ENCODE data around the gene OSGEP. TPM values are rescaled to one million over a fixed set of nuclear protein-coding genes. Genes with fewer than 3 reads are reported as not detected.

The OSGEP gene
- total and polyA plus RNA-seq, 2 of the 13 experiments (the other 11 are each of a cell fraction or from before 2014, with no cell fraction given), result 39.7 to 41.1 TPM

DNA sequence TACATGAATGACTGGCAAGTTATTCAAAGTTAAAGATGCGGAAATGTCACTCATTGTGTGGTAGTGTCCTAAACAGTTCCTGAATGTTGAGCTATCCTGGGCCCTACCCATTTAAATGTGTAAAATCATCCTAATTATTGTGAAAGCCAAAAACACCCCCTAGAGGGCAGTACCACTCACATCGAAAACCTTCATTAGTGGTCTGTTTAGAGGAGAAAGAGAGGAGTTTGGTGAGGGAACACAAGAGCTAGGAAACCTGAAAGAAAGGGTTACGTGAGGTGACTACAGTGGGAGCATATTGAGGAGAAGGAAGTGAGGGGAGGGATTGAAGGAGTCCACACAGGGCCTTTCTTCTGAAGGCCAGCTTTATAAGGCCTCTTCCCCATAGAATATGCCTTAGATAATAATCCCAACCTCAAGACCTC lies 38.8 kb downstream of the OSGEP start (continued):
- TF ChIP-seq, protein P1, sequence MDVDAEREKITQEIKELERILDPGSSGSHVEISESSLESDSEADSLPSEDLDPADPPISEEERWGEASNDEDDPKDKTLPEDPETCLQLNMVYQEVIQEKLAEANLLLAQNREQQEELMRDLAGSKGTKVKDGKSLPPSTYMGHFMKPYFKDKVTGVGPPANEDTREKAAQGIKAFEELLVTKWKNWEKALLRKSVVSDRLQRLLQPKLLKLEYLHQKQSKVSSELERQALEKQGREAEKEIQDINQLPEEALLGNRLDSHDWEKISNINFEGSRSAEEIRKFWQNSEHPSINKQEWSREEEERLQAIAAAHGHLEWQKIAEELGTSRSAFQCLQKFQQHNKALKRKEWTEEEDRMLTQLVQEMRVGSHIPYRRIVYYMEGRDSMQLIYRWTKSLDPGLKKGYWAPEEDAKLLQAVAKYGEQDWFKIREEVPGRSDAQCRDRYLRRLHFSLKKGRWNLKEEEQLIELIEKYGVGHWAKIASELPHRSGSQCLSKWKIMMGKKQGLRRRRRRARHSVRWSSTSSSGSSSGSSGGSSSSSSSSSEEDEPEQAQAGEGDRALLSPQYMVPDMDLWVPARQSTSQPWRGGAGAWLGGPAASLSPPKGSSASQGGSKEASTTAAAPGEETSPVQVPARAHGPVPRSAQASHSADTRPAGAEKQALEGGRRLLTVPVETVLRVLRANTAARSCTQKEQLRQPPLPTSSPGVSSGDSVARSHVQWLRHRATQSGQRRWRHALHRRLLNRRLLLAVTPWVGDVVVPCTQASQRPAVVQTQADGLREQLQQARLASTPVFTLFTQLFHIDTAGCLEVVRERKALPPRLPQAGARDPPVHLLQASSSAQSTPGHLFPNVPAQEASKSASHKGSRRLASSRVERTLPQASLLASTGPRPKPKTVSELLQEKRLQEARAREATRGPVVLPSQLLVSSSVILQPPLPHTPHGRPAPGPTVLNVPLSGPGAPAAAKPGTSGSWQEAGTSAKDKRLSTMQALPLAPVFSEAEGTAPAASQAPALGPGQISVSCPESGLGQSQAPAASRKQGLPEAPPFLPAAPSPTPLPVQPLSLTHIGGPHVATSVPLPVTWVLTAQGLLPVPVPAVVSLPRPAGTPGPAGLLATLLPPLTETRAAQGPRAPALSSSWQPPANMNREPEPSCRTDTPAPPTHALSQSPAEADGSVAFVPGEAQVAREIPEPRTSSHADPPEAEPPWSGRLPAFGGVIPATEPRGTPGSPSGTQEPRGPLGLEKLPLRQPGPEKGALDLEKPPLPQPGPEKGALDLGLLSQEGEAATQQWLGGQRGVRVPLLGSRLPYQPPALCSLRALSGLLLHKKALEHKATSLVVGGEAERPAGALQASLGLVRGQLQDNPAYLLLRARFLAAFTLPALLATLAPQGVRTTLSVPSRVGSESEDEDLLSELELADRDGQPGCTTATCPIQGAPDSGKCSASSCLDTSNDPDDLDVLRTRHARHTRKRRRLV (CRISPR knock-in tag; IDR thresholded peaks at IDR 0.05), result no peak
- TF ChIP-seq CHCHD3 (CRISPR knock-in tag; IDR thresholded peaks at IDR 0.05) (no peak), ZNF33B (CRISPR knock-in tag; IDR thresholded peaks at IDR 0.05) (no peak), ZNF337 (CRISPR knock-in tag; IDR thresholded peaks at IDR 0.05; ENCODE audit: borderline replicate concordance, low read depth) (no peak), ZNF891 (CRISPR knock-in tag; IDR thresholded peaks at IDR 0.05) (no peak), ZNF550 (CRISPR knock-in tag; IDR thresholded peaks at IDR 0.05; ENCODE audit: borderline replicate concordance) (no peak), ZNF652 (CRISPR knock-in tag; IDR thresholded peaks at IDR 0.05; ENCODE audit: borderline replicate concordance, low read depth) (peak; percentile 24; the same call in 1 of the 2 replicates), MEIS1 (CRISPR knock-in tag; IDR thresholded peaks at IDR 0.05; ENCODE audit: borderline replicate concordance) (no peak), KAT8 (CRISPR knock-in tag; IDR thresholded peaks at IDR 0.05) (peak; percentile 39; the same call in 1 of the 2 replicates), AKAP8 (CRISPR knock-in tag; IDR thresholded peaks at IDR 0.05) (no peak)
- TF ChIP-seq, protein P2, sequence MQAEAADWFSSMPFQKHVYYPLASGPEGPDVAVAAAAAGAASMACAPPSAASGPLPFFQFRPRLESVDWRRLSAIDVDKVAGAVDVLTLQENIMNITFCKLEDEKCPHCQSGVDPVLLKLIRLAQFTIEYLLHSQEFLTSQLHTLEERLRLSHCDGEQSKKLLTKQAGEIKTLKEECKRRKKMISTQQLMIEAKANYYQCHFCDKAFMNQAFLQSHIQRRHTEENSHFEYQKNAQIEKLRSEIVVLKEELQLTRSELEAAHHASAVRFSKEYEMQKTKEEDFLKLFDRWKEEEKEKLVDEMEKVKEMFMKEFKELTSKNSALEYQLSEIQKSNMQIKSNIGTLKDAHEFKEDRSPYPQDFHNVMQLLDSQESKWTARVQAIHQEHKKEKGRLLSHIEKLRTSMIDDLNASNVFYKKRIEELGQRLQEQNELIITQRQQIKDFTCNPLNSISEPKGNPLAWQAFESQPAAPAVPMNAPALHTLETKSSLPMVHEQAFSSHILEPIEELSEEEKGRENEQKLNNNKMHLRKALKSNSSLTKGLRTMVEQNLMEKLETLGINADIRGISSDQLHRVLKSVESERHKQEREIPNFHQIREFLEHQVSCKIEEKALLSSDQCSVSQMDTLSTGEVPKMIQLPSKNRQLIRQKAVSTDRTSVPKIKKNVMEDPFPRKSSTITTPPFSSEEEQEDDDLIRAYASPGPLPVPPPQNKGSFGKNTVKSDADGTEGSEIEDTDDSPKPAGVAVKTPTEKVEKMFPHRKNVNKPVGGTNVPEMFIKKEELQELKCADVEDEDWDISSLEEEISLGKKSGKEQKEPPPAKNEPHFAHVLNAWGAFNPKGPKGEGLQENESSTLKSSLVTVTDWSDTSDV (CRISPR knock-in tag; IDR thresholded peaks at IDR 0.05), result no peak
- TF ChIP-seq, protein P3, sequence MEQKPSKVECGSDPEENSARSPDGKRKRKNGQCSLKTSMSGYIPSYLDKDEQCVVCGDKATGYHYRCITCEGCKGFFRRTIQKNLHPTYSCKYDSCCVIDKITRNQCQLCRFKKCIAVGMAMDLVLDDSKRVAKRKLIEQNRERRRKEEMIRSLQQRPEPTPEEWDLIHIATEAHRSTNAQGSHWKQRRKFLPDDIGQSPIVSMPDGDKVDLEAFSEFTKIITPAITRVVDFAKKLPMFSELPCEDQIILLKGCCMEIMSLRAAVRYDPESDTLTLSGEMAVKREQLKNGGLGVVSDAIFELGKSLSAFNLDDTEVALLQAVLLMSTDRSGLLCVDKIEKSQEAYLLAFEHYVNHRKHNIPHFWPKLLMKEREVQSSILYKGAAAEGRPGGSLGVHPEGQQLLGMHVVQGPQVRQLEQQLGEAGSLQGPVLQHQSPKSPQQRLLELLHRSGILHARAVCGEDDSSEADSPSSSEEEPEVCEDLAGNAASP (CRISPR knock-in tag; IDR thresholded peaks at IDR 0.05; ENCODE audit: borderline replicate concordance), result peak; percentile 65; the same call in 1 of the 2 replicates
- TF ChIP-seq, protein P4, sequence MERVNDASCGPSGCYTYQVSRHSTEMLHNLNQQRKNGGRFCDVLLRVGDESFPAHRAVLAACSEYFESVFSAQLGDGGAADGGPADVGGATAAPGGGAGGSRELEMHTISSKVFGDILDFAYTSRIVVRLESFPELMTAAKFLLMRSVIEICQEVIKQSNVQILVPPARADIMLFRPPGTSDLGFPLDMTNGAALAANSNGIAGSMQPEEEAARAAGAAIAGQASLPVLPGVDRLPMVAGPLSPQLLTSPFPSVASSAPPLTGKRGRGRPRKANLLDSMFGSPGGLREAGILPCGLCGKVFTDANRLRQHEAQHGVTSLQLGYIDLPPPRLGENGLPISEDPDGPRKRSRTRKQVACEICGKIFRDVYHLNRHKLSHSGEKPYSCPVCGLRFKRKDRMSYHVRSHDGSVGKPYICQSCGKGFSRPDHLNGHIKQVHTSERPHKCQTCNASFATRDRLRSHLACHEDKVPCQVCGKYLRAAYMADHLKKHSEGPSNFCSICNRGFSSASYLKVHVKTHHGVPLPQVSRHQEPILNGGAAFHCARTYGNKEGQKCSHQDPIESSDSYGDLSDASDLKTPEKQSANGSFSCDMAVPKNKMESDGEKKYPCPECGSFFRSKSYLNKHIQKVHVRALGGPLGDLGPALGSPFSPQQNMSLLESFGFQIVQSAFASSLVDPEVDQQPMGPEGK (CRISPR knock-in tag; IDR thresholded peaks at IDR 0.05), result 0 out of 2 replicates have a peak, but pooled peaks have one; percentile 13
- TF ChIP-seq, protein P5, sequence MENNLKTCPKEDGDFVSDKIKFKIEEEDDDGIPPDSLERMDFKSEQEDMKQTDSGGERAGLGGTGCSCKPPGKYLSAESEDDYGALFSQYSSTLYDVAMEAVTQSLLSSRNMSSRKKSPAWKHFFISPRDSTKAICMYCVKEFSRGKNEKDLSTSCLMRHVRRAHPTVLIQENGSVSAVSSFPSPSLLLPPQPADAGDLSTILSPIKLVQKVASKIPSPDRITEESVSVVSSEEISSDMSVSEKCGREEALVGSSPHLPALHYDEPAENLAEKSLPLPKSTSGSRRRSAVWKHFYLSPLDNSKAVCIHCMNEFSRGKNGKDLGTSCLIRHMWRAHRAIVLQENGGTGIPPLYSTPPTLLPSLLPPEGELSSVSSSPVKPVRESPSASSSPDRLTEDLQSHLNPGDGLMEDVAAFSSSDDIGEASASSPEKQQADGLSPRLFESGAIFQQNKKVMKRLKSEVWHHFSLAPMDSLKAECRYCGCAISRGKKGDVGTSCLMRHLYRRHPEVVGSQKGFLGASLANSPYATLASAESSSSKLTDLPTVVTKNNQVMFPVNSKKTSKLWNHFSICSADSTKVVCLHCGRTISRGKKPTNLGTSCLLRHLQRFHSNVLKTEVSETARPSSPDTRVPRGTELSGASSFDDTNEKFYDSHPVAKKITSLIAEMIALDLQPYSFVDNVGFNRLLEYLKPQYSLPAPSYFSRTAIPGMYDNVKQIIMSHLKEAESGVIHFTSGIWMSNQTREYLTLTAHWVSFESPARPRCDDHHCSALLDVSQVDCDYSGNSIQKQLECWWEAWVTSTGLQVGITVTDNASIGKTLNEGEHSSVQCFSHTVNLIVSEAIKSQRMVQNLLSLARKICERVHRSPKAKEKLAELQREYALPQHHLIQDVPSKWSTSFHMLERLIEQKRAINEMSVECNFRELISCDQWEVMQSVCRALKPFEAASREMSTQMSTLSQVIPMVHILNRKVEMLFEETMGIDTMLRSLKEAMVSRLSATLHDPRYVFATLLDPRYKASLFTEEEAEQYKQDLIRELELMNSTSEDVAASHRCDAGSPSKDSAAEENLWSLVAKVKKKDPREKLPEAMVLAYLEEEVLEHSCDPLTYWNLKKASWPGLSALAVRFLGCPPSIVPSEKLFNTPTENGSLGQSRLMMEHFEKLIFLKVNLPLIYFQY (CRISPR knock-in tag; IDR thresholded peaks at IDR 0.05; ENCODE audit: borderline replicate concordance), result 0 out of 2 replicates have a peak, but pooled peaks have one; percentile 46
